Eye (tissue), 1 donor: ENCODE results near the gene OR10J1.
"Not testable (repeated sequence)": the region's sequence is repeated elsewhere in the genome, so short reads cannot be mapped to it uniquely, and the experiment has no call there.

ENCODE experiments used
- DNase-seq: peaks from one replicate; pipeline ENCODE4 v3.0.0-alpha.2; 2015

The OR10J1 gene

DNA sequence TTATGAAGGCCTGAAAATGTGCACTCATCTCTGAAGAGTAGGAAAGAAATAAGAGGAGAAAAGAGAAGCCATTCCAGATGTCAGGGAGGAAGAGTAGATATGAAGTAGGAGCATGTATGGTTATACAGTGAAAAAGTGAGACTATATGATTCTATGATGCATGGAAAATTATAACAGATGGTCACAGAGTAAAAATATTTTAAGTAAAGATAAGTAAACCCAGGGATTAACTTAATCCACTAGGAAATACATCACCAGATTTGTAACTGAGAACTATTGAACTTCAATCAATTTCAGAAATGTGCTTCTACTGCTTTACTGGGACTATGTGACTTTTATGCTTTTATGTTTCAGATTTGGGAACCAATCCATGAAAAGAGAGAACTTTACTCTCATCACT is at the start of gene OR10J1:
Gene OR10J1 (plus strand): TSS at position 301 of the 400 bp plus-strand sequence. CDS start 70 bp downstream, at position 371.
- no peak for DNase-seq

GRCh38 chr1:159406821-159407220 is 32.7 kb upstream of the OR10J1 start:
- no peak for DNase-seq

DNA sequence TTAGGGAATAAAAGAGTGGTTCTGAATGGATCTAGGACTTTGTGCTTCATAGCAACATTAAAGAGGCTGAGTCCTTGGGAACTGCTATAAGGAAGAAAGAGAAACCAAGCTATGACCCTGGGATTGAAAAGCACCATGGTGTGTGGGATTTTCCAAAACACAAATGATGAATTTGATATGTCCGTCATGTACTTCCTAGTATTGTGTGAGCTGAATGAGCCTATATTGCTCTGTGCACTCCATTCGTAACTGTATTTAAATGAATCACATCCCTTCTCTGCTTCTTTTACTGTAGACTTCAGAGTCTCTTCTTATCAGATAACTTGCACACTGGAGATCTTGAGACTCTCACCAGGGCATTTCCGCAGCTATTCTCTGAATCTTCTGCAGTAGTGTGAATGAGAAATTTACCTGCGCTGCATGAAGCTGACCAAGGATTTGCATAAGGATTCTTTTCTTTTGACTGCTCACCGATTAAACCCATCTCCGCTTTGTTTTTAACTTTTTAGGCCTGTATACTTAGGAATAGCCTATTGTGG is 30.6 kb upstream of the OR10J1 start:
- DNase-seq, result no peak

- no peak for DNase-seq
Measured at GRCh38 chr1:159421821-159422220, 17.7 kb upstream of the OR10J1 start.

- no peak for DNase-seq
Measured at GRCh38 chr1:159428536-159428935, 11.0 kb upstream of the OR10J1 start.

DNA sequence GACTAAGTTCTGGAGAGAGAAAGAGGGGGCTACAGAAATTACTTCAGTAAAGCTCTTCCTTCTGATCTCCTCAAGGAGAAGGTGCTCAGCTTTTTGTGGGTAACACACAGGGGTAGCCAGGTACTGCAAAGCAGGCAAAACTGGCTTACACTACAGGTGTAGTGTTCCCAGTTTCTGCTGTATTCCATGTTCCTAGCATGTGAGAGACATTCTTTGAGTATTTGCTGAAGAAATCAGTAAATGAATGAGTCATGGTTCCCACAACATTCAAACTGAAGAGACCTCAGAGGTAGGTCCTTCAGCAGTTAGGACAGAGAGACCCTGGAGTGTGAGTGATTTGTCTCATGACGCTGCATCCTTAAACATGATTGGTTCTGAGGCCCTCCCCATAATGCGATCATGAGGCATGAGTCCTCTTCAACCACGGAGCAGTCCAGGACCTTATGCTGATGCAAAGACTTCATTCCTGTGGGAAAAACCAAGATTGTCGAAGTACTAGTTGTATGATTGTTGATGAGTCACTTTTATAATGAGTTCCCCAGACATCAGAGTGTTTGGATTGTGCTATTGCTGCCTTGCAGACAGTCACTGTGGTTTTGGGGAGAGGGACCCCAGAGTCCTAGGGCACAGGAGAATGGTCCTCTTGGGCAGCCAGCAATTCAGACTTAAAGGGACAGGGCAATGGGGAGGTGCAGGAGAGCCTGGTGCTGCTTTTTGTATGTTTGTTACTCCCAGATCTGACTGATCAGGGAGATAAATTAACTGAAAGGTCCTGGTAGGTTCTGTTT is 10.3 kb upstream of the OR10J1 start:
- DNase-seq, result no peak

- DNase-seq, result no peak
Measured at GRCh38 chr1:159430985-159431384, 8.5 kb upstream of the OR10J1 start.

DNA sequence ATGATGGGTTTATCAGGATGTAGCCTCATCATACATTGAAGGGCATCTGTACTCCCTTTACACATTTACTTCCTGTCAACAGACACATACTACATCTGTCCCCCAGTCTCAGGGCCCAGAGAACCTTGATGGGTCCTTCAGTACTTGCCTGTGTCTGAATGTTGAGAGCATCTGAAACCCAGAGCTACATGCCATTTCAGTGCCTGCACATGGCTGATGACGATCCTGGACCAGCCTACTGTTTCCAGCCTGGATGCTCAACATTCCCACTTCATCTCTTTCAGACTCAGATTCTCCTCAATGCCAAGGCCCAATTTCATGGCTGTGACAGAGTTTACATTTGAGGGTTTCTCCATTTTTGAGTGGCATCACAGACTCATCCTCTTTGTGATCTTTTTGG is 7.6 kb upstream of the OR10J1 start, which contains the start of gene OR10J4:
Gene OR10J4 (plus strand): TSS at position 301 of the 400 bp plus-strand sequence.
- no peak for DNase-seq

DNA sequence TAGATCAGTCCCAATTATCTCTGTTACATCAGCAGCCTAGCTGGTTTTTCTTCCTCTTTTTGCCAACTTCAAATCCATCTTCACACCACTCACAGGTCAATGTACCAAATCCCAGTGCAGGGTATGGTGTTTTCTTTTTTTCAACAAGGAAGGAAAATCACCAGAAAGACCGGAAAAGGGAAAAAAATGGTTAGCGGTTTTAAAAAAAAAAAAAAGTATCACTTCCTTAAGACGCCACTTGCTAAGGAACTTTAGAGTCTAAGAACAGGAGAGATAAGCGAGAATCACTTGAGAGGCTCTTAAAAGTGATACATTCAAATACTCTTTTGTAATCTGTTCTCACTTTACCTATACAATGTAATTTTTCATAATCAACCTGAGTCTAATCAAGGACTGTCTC is 3.1 kb upstream of the OR10J1 start:
- DNase-seq, result no peak

GRCh38 chr1:159441360-159441759 is 1.8 kb downstream of the OR10J1 start:
- DNase-seq, result no peak

DNA sequence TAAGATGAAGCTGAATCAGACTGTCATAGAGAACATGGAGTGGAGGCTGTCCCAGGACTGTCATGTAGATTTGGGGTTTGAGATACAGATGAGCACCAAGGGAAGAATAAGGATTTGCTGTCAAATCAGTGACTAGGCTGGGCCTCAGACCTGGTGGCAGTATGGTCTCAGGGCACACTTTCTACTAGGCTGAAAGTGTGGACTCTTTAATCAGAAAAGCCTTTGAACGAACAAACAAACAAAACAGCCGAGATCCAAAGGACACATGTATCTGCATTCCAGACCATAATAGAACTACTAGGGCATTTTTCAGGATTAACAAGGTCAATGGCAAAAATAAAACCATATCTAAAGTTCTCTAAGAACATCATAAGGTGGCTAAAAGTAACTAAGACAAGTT is 2.9 kb downstream of the OR10J1 start:
- DNase-seq, result no peak

DNA sequence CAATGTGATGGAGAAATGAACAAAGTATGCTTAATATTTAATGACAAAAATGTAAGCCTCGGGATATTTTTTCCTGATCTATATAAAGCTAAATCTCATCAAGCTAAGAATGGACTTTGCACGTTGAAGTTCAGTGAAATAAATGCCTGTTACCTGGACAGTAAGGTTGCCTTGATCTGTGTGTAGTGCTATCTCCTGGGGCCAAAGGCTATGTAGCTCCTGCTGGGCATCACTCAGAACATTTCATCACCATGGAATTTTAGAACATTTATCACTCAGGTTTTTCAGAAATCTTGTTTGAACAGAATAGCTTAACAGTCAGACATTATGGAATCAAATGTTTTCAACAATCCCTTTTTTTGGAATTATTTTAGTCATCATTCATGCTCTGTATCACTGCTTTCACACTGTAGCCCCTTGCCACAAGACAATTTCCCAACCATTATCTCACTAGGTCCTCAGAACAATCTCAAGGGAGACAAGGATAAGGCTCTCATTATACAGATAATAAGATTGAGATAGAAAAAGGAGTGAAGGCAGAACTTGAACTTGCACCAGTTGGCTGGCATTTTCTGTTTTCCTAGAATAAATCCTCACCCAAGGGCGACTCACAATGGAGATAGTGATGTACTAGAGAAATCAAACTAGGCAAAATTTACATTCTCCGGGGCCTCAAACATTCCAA is 3.7 kb downstream of the OR10J1 start:
- DNase-seq, result no peak

DNA sequence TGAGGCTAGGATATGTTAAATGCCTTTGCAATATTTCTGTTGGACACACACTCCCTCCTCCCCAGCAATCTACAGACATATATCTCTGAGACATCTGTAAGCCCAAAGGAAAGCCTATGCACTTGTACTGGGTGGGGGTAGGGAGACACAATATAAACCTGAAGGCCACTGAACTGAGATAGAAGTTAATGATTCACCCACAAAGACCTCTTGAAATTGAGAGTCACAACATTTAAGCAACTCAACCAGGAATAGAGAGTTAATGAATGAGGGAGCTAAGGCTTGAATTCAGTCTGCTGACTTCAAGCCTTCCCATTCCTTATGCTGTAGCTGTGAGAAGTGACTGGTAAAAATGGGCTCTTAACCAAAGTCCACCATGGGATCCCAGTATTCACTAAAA is 5.0 kb downstream of the OR10J1 start:
- no peak for DNase-seq

GRCh38 chr1:159448181-159448580 is 8.7 kb downstream of the OR10J1 start:
- no peak for DNase-seq

- not testable (repeated sequence) for DNase-seq
Measured at GRCh38 chr1:159449605-159450004, 10.1 kb downstream of the OR10J1 start.

- no peak for DNase-seq
Measured at GRCh38 chr1:159459551-159459950, 20.0 kb downstream of the OR10J1 start.

GRCh38 chr1:159465191-159465603 is 25.7 kb downstream of the OR10J1 start:
- no peak for DNase-seq

- DNase-seq, result no peak
Measured at GRCh38 chr1:159468321-159468720, 28.8 kb downstream of the OR10J1 start.

- DNase-seq, result no peak
Measured at GRCh38 chr1:159469921-159470533, 30.5 kb downstream of the OR10J1 start.

DNA sequence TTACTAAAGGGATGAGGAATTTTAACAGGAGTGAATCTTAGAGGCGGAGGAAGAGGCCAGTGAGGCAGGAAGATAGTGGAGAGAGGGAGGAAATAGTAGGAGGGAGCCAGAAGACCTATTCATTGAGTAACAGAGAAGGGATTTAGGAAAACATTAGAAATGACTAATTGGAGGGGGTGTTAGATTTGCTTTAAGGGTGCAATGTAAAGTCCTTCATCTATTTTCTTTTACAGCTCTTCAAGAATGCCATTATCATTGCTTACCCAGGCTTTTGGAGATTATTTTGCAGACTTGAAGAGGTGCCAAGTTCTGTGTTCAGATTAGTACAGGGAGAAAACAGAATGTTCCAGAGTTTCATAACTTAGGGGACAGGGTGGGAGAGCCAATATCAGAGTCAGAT is 33.8 kb downstream of the OR10J1 start:
- no peak for DNase-seq

DNA sequence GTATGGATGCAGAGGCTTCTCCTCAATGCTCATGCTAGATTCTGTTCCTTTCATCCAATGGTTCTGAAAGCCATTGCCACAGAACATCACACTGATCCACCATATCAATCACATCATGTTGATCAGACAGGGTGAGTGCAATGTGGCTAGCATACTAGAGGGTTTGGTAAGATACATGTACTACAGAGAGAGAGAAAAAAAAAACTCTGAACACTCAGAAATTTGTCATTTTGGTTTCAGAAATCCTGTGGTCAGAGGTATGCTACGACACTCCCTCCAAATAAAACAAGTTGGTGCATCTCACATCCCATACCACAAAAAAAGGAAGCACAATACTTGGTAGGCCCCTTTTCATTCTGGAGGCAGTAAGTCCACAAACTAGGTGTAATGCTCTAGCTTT is 35.4 kb downstream of the OR10J1 start:
- DNase-seq, result no peak

DNA sequence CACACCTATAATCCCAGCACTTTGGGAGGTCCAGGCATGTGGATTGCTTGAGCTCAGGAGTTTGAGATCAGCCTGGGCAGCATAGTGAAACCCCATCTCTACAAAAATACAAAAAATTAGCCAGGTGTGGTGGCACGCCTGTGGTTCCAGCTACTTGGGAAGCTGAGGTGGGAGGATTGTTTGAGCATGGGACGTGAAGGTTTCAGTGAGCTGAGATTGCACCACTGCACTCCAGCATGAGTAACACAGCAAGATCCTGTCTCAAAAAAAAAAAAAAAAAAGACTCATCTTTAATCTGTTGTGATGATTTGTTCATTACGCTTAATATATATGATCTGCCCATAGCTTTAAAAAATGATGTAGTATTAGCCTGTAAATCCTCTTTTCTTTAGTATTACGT is 44.0 kb downstream of the OR10J1 start:
- no peak for DNase-seq
